Sciatic nerve (tissue), 2 donors: ENCODE results near the gene IFNG. TPM values are rescaled to one million over a fixed set of nuclear protein-coding genes. Genes with fewer than 3 reads are reported as not detected.

ENCODE experiments used
- ATAC-seq: fragments of 200-7000 bp; cut with Tn5 transposase; one replicate; pipeline ENCODE4 v1.9.1; 2020; ENCODE audit warnings: mild to moderate bottlenecking, moderate library complexity
- DNase-seq: peaks from one replicate; pipeline ENCODE4 v3.0.0-alpha.2; 2020; ENCODE audit warnings: low spot score
- intact Hi-C: fragments of 100-400 bp; cut with DNase I; formaldehyde crosslinking; loops from one replicate; pipeline ENCODE4 v1.14.2; 2022
- total RNA-seq: library from RNA; stranded (reverse); fragmentation: NEBNext Ultra II Directional; extraction: Animal tissue kit (Norgen Biotek cat#: 25700); gene quantifications from one replicate; pipeline ENCODE4 v1.2.1, GENCODE V29; 2021
- donor health status: DM: no; HTN: no; CAD: no.
- donor health status: DM: no; HTN: no; CAD: no.

The IFNG gene
- total RNA-seq, 1 donor from 2014 or later: 0.40 TPM

- intact Hi-C loops: no loop called here
- ATAC-seq (no peak), DNase-seq (no peak)
These were observed 38.4 kb downstream of the IFNG start for GRCh38 chr12:68121143-68121542.

GRCh38 chr12:68119724-68120211, 39.8 kb downstream of the IFNG start:
- DNase-seq (no peak), ATAC-seq (no peak)
- intact Hi-C loops: no loop called here

GRCh38 chr12:68119250-68119649, 40.3 kb downstream of the IFNG start:
- intact Hi-C loops: no loop called here
- ATAC-seq: no peak

GRCh38 chr12:68118096-68118755, 41.3 kb downstream of the IFNG start:
- ATAC-seq (no peak), DNase-seq (no peak)
- intact Hi-C loops: no loop called here

More at GRCh38 chr12:68119250-68119649, 40.3 kb downstream of the IFNG start:
- no peak for DNase-seq

GRCh38 chr12:68117661-68118060, 41.9 kb downstream of the IFNG start:
- ATAC-seq: no peak
- DNase-seq: no peak
- intact Hi-C loops: no loop called here

- DNase-seq: no peak
- no peak for ATAC-seq
- intact Hi-C loops: no loop called here
These were observed 44.3 kb downstream of the IFNG start for GRCh38 chr12:68115281-68115680.

- DNase-seq: no peak
- ATAC-seq: no peak
- intact Hi-C loops: no loop called here
These were observed 44.9 kb downstream of the IFNG start for GRCh38 chr12:68114606-68115005.

- ATAC-seq (no peak), DNase-seq (no peak)
- intact Hi-C loops: no loop called here
These were observed 45.9 kb downstream of the IFNG start for GRCh38 chr12:68113644-68114043.

- DNase-seq (no peak), ATAC-seq (no peak)
- intact Hi-C loops: no loop called here
These were observed 47.5 kb downstream of the IFNG start for GRCh38 chr12:68111995-68112394.

- ATAC-seq (no peak), DNase-seq (no peak)
- intact Hi-C loops: no loop called here
These were observed 49.9 kb downstream of the IFNG start for GRCh38 chr12:68109444-68110217.

GRCh38 chr12:68109001-68109400, 50.5 kb downstream of the IFNG start:
- no peak for ATAC-seq
- no peak for DNase-seq
- intact Hi-C loops: no loop called here

GRCh38 chr12:68106660-68107059, 52.9 kb downstream of the IFNG start:
- DNase-seq: no peak
- ATAC-seq: no peak
- intact Hi-C loops: no loop called here

GRCh38 chr12:68106160-68106559, 53.4 kb downstream of the IFNG start:
- no peak for ATAC-seq
- no peak for DNase-seq
- intact Hi-C loops: no loop called here

Other genes starting within 250 kb of the IFNG start
- 0.27 TPM for gene IFNG-AS1, start 170.3 kb downstream of the IFNG start, total RNA-seq
- gene IL26, start 66.1 kb upstream of the IFNG start, total RNA-seq: not detected
- gene IL22, start 93.9 kb upstream of the IFNG start, total RNA-seq: not detected
- gene MDM1, start 172.6 kb upstream of the IFNG start, total RNA-seq: 18.3 TPM